HUES48 (cell line): ENCODE results near the gene TMEM253.

ENCODE experiments used
- H3K27ac ChIP-seq: one replicate; pipeline ENCODE4 v1.7.0; 2013; ENCODE audit warnings: low read depth, low read length, inconsistent platforms
- H3K27me3 ChIP-seq: 2 replicates; pipeline ENCODE4 v1.6.1; 2013; ENCODE audit warnings: mild to moderate bottlenecking, low read length; ENCODE audit not compliant: control insufficient read depth, insufficient read depth
- H3K36me3 ChIP-seq: 2 replicates; pipeline ENCODE4 v1.6.1; 2013; ENCODE audit warnings: low read length; ENCODE audit not compliant: control insufficient read depth, insufficient read depth
- H3K4me1 ChIP-seq: 2 replicates; pipeline ENCODE4 v1.6.1; 2013; ENCODE audit warnings: mild to moderate bottlenecking, low read length; ENCODE audit not compliant: control insufficient read depth, insufficient read depth
- H3K4me3 ChIP-seq: 2 replicates; pipeline ENCODE4 v1.5.1; 2013; ENCODE audit warnings: mild to moderate bottlenecking, low read depth, low read length
- H3K9ac ChIP-seq: 2 replicates; pipeline ENCODE4 v1.6.1; 2013; ENCODE audit warnings: mild to moderate bottlenecking, low read depth, low read length, moderate library complexity
- H3K9me3 ChIP-seq: 2 replicates; pipeline ENCODE4 v1.6.1; 2013; ENCODE audit warnings: low read length; ENCODE audit not compliant: control insufficient read depth, insufficient read depth

The TMEM253 gene

GRCh38 chr14:21060614-21061346, 40.1 kb upstream of the TMEM253 start:
- Histone ChIP-seq H3K9ac (no peak overlapping the region), H3K36me3 (no peaks in the 10 kb centered on the region), H3K27ac (no peak overlapping the region), H3K4me1 (peaks cover 12% of the 10 kb centered on the region), H3K9me3 (no peaks in the 10 kb centered on the region), H3K4me3 (no peak overlapping the region), H3K27me3 (no peaks in the 10 kb centered on the region; the same call in 1 of the 2 replicates)

GRCh38 chr14:21061347-21061668, 39.6 kb upstream of the TMEM253 start:
- Histone ChIP-seq H3K27me3 (no peaks in the 10 kb centered on the region; the same call in 1 of the 2 replicates), H3K4me1 (peaks cover 9% of the 10 kb centered on the region), H3K9me3 (no peaks in the 10 kb centered on the region), H3K4me3 (no peak overlapping the region), H3K9ac (no peak overlapping the region), H3K27ac (no peak overlapping the region), H3K36me3 (no peaks in the 10 kb centered on the region)

GRCh38 chr14:21063479-21063878, 37.4 kb upstream of the TMEM253 start:
- no peak overlapping the region for H3K27ac ChIP-seq
- no peak overlapping the region for H3K9ac ChIP-seq
- peaks cover 11% of the 10 kb centered on the region for H3K4me1 ChIP-seq
- peaks cover 15% of the 10 kb centered on the region for H3K27me3 ChIP-seq
- H3K4me3 ChIP-seq: no peak overlapping the region
- H3K9me3 ChIP-seq: no peaks in the 10 kb centered on the region
- no peaks in the 10 kb centered on the region for H3K36me3 ChIP-seq

DNA sequence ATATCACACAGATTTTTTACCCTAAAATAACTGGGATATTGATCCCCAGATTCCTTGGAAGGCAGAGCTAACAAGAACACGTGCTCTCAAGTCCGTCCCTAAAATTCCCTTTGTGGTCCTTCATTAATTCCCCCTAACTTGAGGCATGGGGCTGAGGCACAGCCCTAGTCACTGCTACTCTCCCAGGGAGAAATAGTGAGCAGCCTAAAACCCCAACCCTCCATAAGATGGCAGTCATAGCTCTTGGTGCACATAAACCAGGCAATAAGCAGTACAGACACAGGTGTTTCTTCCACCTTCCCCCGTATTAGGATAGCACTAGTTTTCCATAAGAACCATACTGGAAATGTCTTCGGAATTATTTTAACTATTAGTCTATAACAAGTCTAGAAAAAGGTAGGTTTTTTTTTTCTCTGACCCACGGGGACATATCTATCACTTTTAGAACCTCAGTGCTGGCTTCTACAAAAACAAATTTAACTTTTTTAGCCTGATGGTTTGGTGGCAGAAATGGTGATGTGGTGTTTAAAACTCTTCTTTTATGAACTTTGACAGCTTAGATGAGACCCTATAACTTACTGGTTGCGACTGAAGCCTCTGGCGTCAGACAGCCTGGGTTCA, 33.9 kb upstream of the TMEM253 start:
- H3K9ac ChIP-seq: no peak overlapping the region
- no peak overlapping the region for H3K27ac ChIP-seq
- peaks cover 14% of the 10 kb centered on the region for H3K4me1 ChIP-seq
- no peak overlapping the region for H3K4me3 ChIP-seq
- H3K27me3 ChIP-seq: peaks cover 20% of the 10 kb centered on the region
- H3K36me3 ChIP-seq: no peaks in the 10 kb centered on the region
- no peaks in the 10 kb centered on the region for H3K9me3 ChIP-seq

GRCh38 chr14:21068521-21069387, 32.1 kb upstream of the TMEM253 start:
- no peaks in the 10 kb centered on the region for H3K9me3 ChIP-seq
- peaks cover 14% of the 10 kb centered on the region for H3K4me1 ChIP-seq
- peak overlapping the region; percentile 97 for H3K27ac ChIP-seq
- peaks cover 12% of the 10 kb centered on the region for H3K36me3 ChIP-seq
- peak overlapping the region; percentile 91 for H3K4me3 ChIP-seq
- peaks cover 20% of the 10 kb centered on the region for H3K27me3 ChIP-seq
- H3K9ac ChIP-seq: 0 out of 2 replicates have a peak overlapping the region, but pooled peaks have one; percentile 50

- Histone ChIP-seq H3K9ac (peak overlapping the region; percentile 50), H3K9me3 (no peaks in the 10 kb centered on the region), H3K36me3 (peaks cover 20% of the 10 kb centered on the region), H3K27me3 (peaks cover 20% of the 10 kb centered on the region), H3K4me1 (peaks cover 12% of the 10 kb centered on the region), H3K4me3 (peak overlapping the region; percentile 91), H3K27ac (peak overlapping the region; percentile 97)
Measured at GRCh38 chr14:21069388-21070082, 31.3 kb upstream of the TMEM253 start.

DNA sequence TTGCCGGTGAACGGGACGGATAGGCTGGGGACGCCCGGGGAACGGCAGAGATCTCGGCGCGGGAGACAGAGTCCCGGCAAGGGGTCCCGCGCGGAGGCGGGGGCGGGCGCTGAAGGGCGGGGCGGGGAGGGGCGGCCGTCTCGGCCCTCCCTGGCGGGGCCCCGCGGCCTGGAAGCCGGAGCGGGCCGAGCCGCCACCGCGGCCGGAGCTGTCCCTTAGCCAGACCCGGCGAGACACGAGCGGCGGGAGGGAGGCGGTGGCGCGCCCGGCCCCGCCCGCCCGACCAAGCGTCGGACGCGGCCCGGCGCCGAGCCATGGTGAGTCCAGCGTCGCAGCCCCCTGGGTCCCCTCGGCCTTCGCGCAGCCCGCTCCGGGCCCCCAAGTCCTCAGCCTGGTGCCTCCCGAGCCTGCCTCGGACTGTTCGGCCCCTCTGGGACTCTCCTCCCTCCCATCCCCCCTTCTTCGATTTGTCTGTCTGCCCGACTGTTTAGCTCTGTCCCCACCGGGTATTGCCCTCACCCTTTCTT, 30.7 kb upstream of the TMEM253 start, which contains the start of gene ARHGEF40:
TSS of gene ARHGEF40 (plus strand) at position 222 of the 527 bp plus-strand sequence. CDS start at position 315, 93 bp downstream.
- H3K36me3 ChIP-seq: peaks cover 26% of the 10 kb centered on the region
- peak within 1 kb of the TSS; percentile 91 for H3K4me3 ChIP-seq
- no peaks in the 10 kb centered on the region for H3K9me3 ChIP-seq
- H3K27me3 ChIP-seq: peaks cover 20% of the 10 kb centered on the region
- peak within 1 kb of the TSS; percentile 97 for H3K27ac ChIP-seq
- peaks cover 12% of the 10 kb centered on the region for H3K4me1 ChIP-seq
- H3K9ac ChIP-seq: peak within 1 kb of the TSS; percentile 50

DNA sequence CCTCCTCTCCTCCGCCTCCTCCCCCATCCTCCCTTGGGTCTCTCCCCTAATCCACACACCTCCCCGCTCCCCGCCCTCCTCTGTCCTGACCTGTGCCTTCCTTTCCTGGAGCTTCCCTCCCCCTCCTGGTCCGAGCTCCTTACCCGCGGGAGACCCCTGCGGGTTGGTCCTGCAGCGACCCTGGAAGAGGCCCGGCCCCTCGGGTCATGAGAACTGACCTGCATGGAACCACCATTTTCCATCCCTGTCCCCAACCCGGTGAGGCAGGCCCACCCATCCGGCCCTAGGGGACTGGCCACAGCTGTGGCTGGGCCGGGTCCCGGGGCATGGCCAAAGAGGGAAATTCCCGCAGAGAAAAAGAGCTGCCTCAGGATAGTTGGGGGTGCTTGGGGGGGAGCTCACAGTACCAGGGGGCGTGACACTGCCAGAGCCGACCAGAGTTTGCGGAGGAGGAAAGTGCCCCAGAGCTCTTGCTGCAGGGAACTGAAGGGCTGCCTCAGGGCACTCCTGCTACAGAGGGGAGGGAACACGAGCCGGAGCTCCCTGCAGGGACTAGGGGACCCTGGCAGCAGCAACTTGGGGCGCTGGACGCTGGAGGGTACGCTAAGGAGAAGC, 30.1 kb upstream of the TMEM253 start:
- Histone ChIP-seq H3K36me3 (peaks cover 31% of the 10 kb centered on the region), H3K27me3 (peaks cover 20% of the 10 kb centered on the region), H3K9ac (peak overlapping the region; percentile 45; the same call in 1 of the 2 replicates), H3K27ac (peak overlapping the region; percentile 97), H3K4me1 (peaks cover 12% of the 10 kb centered on the region), H3K9me3 (no peaks in the 10 kb centered on the region), H3K4me3 (peak overlapping the region; percentile 91)

- Histone ChIP-seq H3K9ac (peak overlapping the region; percentile 39), H3K36me3 (peaks cover 38% of the 10 kb centered on the region), H3K9me3 (no peaks in the 10 kb centered on the region), H3K4me3 (peak overlapping the region; percentile 91), H3K4me1 (peaks cover 12% of the 10 kb centered on the region), H3K27ac (peak overlapping the region; percentile 97), H3K27me3 (peaks cover 20% of the 10 kb centered on the region)
Measured at GRCh38 chr14:21071225-21072030, 29.4 kb upstream of the TMEM253 start.
